ENCODE measurements around the gene GABBR2. TPM values are rescaled to one million over a fixed set of nuclear protein-coding genes. Genes with fewer than 3 reads are reported as not detected.
"Not testable (repeated sequence)": the region's sequence is repeated elsewhere in the genome, so short reads cannot be mapped to it uniquely, and the experiment has no call there.

GABBR2 gene
- total RNA-seq, 3 donors from 2014 or later = not detected

DNA sequence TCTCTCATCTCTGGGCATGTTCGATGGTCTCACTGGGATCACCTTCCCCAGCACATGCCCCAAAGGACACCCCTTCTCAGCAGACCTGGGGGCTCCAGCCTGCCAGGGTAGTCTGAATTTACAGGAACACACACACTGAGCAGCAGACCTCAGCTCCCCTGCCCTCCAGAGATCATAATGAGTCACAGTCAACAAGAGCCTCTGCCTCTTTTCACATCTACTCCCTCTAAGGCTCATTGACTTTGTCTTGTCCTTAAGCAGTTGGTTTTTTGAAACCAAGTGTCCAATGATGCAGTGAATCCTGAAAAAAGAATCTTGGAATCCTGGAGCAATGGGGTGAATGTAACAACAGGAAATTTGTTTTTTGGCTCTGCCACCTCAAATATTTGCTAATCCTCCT lies 20.8 kb downstream of the GABBR2 start:
- no peaks in the 10 kb centered on the region for H3K9me3 ChIP-seq
- DNase-seq (ENCODE audit: low spot score in 2 of 2) = no peak
- H3K4me1 ChIP-seq = no peaks in the 10 kb centered on the region
- intact Hi-C loops (cut with DNase I; ENCODE audit: low total_unique reads) = no loop called here
- no peak for TF ChIP-seq POLR2A (IDR thresholded peaks at IDR 0.05)
- TF ChIP-seq POLR2AphosphoS5 (IDR thresholded peaks at IDR 0.05) = no peak
- TF ChIP-seq, protein P1, sequence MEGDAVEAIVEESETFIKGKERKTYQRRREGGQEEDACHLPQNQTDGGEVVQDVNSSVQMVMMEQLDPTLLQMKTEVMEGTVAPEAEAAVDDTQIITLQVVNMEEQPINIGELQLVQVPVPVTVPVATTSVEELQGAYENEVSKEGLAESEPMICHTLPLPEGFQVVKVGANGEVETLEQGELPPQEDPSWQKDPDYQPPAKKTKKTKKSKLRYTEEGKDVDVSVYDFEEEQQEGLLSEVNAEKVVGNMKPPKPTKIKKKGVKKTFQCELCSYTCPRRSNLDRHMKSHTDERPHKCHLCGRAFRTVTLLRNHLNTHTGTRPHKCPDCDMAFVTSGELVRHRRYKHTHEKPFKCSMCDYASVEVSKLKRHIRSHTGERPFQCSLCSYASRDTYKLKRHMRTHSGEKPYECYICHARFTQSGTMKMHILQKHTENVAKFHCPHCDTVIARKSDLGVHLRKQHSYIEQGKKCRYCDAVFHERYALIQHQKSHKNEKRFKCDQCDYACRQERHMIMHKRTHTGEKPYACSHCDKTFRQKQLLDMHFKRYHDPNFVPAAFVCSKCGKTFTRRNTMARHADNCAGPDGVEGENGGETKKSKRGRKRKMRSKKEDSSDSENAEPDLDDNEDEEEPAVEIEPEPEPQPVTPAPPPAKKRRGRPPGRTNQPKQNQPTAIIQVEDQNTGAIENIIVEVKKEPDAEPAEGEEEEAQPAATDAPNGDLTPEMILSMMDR (IDR thresholded peaks at IDR 0.05) = no peak
- no peaks in the 10 kb centered on the region for H3K36me3 ChIP-seq
- H3K4me3 ChIP-seq = no peak overlapping the region
- H3K27ac ChIP-seq = no peak overlapping the region
- H3K27me3 ChIP-seq = no peaks in the 10 kb centered on the region

DNA sequence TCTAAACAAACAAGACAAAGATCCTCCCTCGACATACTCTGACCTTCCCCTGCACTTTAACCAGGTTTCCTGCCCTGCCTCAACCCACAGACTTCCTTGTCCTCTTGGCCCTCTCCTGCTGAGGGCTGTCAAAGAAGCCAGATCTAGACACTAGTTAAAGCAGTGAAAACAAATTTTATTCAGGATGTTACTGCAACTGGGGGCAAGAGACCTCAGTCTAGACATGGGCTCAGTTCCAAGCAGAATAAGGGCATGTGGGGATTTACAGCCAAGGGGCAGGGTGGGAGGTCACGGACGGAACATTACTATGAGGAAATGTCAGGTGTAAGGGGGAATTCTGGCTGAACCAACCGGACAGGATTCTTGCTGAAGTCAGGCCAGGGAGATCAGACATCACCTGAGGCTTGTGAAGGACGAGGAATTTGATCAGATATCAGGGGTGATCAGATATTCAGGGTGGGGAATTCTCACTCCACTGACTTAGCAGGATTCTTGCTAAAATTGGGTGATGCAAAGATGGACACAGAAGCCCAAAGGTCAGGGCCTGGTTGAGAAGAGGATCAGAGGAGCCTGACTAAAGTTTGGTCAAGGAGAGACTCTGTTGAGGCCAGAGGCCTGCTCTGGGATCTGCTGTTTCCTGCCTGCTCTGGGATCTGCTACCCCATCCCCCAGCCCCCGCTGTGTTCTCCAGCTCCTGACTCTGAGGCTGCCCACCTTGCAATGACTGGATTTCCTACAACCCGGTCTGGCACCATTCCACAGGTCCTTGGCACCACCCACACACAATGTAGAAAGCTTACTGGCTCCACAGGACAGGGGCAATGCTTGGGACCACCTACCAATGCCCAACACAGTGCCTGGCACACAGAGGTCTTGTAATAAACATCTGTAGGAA lies 21.5 kb downstream of the GABBR2 start:
- no peak for DNase-seq (ENCODE audit: low spot score in 2 of 2)
- intact Hi-C loops (cut with DNase I; ENCODE audit: low total_unique reads) = no loop called here
- TF ChIP-seq POLR2AphosphoS5 (IDR thresholded peaks at IDR 0.05) (no peak), POLR2A (IDR thresholded peaks at IDR 0.05) (no peak)
- TF ChIP-seq, protein P1 (IDR thresholded peaks at IDR 0.05) = no peak

DNA sequence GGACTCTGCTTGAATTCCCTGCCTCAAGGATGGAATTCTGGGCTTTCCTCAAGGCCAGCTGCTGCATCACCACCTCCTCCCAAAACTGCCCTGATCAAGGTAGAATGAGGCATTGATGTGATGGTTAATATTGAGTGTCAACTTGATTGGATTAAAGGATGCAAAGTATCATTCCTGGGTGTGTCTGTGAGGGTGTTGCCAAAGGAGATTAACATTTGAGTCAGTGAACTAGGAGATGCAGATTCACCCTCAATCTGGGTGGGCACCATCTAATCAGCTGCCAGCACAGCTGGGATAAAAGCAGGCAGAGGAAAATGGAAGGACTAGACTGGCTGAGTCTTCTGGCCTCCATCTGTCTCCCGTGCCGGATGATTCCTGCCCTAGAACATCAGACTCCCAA lies 23.9 kb downstream of the GABBR2 start:
- H3K9me3 ChIP-seq; H3K4me3 ChIP-seq; H3K27ac ChIP-seq; H3K36me3 ChIP-seq; H3K4me1 ChIP-seq; H3K27me3 ChIP-seq; intact Hi-C loops (cut with DNase I; ENCODE audit: low total_unique reads); DNase-seq (ENCODE audit: low spot score in 2 of 2): not testable (repeated sequence)

More for the DNA sequence above, 21.5 kb downstream of the GABBR2 start:
- H3K4me3 ChIP-seq = no peak overlapping the region
- H3K9me3 ChIP-seq = no peaks in the 10 kb centered on the region
- H3K27me3 ChIP-seq = no peaks in the 10 kb centered on the region
- H3K36me3 ChIP-seq = no peaks in the 10 kb centered on the region
- no peaks in the 10 kb centered on the region for H3K4me1 ChIP-seq
- H3K27ac ChIP-seq = no peak overlapping the region

DNA sequence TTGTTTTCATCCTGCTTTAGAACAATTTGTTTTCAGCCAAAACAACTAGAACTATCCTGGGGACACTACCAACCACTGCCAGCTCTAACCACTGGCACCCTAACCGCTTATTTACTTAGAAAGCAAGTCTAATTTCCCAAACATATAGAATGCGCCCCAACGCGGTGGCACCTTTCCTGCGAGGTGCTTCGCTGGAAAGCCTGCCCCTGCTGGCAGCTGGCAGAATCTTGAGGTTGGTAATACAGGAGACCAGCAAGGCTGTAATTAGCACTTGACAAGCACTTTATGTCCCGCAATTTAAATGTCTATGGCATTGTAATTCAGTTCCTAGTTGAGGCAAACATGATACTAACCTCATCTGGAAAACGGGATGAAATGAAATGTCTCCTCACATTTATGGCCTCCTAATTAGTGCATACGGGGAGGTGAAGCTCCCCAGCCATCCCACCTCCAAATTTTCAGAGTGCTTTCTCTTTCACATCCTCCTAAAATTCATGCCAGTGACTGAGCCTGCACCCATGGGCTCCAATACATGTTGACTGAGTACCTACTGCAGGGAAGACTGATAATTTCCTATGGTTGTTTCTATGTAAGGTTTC lies 30.4 kb downstream of the GABBR2 start:
- H3K27me3 ChIP-seq = no peaks in the 10 kb centered on the region
- intact Hi-C loops (cut with DNase I; ENCODE audit: low total_unique reads) = no loop called here
- H3K4me1 ChIP-seq = no peaks in the 10 kb centered on the region
- H3K4me3 ChIP-seq = no peak overlapping the region
- H3K36me3 ChIP-seq = no peaks in the 10 kb centered on the region
- no peak for DNase-seq (ENCODE audit: low spot score in 2 of 2)
- peaks cover 0 to 12% of the 10 kb centered on the region in 2 donors for H3K9me3 ChIP-seq
- no peak for TF ChIP-seq POLR2AphosphoS5 (IDR thresholded peaks at IDR 0.05)
- no peak for TF ChIP-seq POLR2A (IDR thresholded peaks at IDR 0.05)
- TF ChIP-seq, protein P1 (IDR thresholded peaks at IDR 0.05) = no peak
- no peak overlapping the region for H3K27ac ChIP-seq

DNA sequence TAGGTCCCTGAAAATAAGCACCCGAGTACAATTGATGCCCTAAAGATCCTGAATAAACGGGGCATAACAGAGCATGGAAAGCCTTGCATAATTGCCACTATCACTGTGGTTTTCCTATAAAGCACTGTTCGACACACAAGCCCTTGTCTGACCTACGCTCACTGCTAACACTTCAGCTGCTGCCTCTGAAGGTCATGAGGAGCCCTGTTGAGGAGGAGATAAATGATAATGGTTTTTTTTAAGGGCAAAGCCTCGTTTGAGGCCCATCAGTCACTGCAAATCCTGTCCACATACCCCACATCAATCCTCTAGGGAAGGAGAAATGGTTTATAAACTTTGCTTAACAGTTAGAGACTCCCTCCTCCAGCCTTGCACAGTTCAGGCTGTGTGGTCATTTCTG lies 35.1 kb downstream of the GABBR2 start:
- H3K4me1 ChIP-seq = no peaks in the 10 kb centered on the region
- no peak overlapping the region for H3K4me3 ChIP-seq
- intact Hi-C loops (cut with DNase I; ENCODE audit: low total_unique reads) = no loop called here
- peaks cover 0 to 12% of the 10 kb centered on the region in 2 donors for H3K9me3 ChIP-seq
- H3K27me3 ChIP-seq = no peaks in the 10 kb centered on the region
- H3K36me3 ChIP-seq = no peaks in the 10 kb centered on the region
- H3K27ac ChIP-seq = no peak overlapping the region
- TF ChIP-seq, protein P1 (IDR thresholded peaks at IDR 0.05) = no peak
- TF ChIP-seq POLR2AphosphoS5 (IDR thresholded peaks at IDR 0.05) = no peak
- no peak for TF ChIP-seq POLR2A (IDR thresholded peaks at IDR 0.05)
- DNase-seq (ENCODE audit: low spot score in 2 of 2) = no peak

Measured in breast epithelium (tissue), 4 donors.